T-helper 2 cell (primary cell): ENCODE measurements around the gene SMYD4.

Experiments
- DNase-seq, 5 experiments: peaks; one replicate each; pipeline versions ENCODE4 v3.0.0 to v3.0.0-alpha.2; 2012 to 2022

The SMYD4 gene

GRCh38 chr17:1730326-1731193 is 99.1 kb downstream of the SMYD4 start:
- no peak for DNase-seq

GRCh38 chr17:1729966-1730325 is 99.8 kb downstream of the SMYD4 start:
- DNase-seq = no peak
